SH-SY5Y (cell line): Measurements from ENCODE around the gene NAALADL2.

ENCODE experiments used
- GATA2 ChIP-seq: IDR thresholded peaks from 2 replicates; pipeline ENCODE4 v1.6.1; 2011; ENCODE audit warnings: mild to moderate bottlenecking, low read depth, low read length
- GATA3 ChIP-seq: IDR thresholded peaks from 2 replicates; pipeline ENCODE4 v1.6.1; 2011; ENCODE audit warnings: low read depth, mild to moderate bottlenecking, low read length, moderate library complexity

Gene NAALADL2

GRCh38 chr3:175662815-175663214 lies 803.7 kb downstream of the NAALADL2 start:
- TF ChIP-seq GATA3 (no peak), GATA2 (no peak)

- TF ChIP-seq GATA3 = no peak
Measured at GRCh38 chr3:175664911-175665310, 805.8 kb downstream of the NAALADL2 start.

GRCh38 chr3:175668300-175668699 lies 809.2 kb downstream of the NAALADL2 start:
- TF ChIP-seq GATA3 (no peak), GATA2 (no peak)

GRCh38 chr3:175670557-175670956 lies 811.4 kb downstream of the NAALADL2 start:
- TF ChIP-seq GATA3 = no peak
- no peak for TF ChIP-seq GATA2

GRCh38 chr3:175672119-175672689 lies 813.1 kb downstream of the NAALADL2 start:
- TF ChIP-seq GATA2 (no peak), GATA3 (no peak)

GRCh38 chr3:175679568-175679967 lies 820.4 kb downstream of the NAALADL2 start:
- TF ChIP-seq GATA3 = no peak
- no peak for TF ChIP-seq GATA2

- TF ChIP-seq GATA2 (no peak), GATA3 (no peak)
Measured at GRCh38 chr3:175692256-175692655, 833.1 kb downstream of the NAALADL2 start.

GRCh38 chr3:175695251-175695650 lies 836.1 kb downstream of the NAALADL2 start:
- TF ChIP-seq GATA2 = no peak
- no peak for TF ChIP-seq GATA3

- TF ChIP-seq GATA2 (no peak), GATA3 (no peak)
Measured at GRCh38 chr3:175702956-175703355, 843.8 kb downstream of the NAALADL2 start.

GRCh38 chr3:175704366-175705055 lies 845.4 kb downstream of the NAALADL2 start:
- TF ChIP-seq GATA3 (no peak), GATA2 (no peak)

- TF ChIP-seq GATA2 (no peak), GATA3 (no peak)
Measured at GRCh38 chr3:175713268-175713667, 854.1 kb downstream of the NAALADL2 start.

GRCh38 chr3:175716446-175716845 lies 857.3 kb downstream of the NAALADL2 start:
- TF ChIP-seq GATA2 = no peak
- TF ChIP-seq GATA3 = no peak

GRCh38 chr3:175726228-175726627 lies 867.1 kb downstream of the NAALADL2 start:
- TF ChIP-seq GATA3 (no peak), GATA2 (no peak)

- no peak for TF ChIP-seq GATA2
- no peak for TF ChIP-seq GATA3
Measured at GRCh38 chr3:175728566-175728965, 869.4 kb downstream of the NAALADL2 start.

- TF ChIP-seq GATA2 = no peak
- TF ChIP-seq GATA3 = no peak
Measured at GRCh38 chr3:175729466-175729865, 870.3 kb downstream of the NAALADL2 start.

- TF ChIP-seq GATA3 = no peak
- no peak for TF ChIP-seq GATA2
Measured at GRCh38 chr3:175731543-175731942, 872.4 kb downstream of the NAALADL2 start.

GRCh38 chr3:175732017-175732416 lies 872.9 kb downstream of the NAALADL2 start:
- TF ChIP-seq GATA2 = no peak
- TF ChIP-seq GATA3 = no peak
